CD4-positive, alpha-beta T cell treated with Interleukin-21 for 1 hour (primary cell): ENCODE measurements around the gene MFAP3L.
"Not testable (repeated sequence)": the region's sequence is repeated elsewhere in the genome, so short reads cannot be mapped to it uniquely, and the experiment has no call there.

Source experiments
- DNase-seq: peaks from one replicate; pipeline ENCODE4 v3.0.0-alpha.2; 2020

Gene MFAP3L

GRCh38 chr4:169986369-169986768 lies 39.8 kb downstream of the MFAP3L start:
- DNase-seq, result no peak

GRCh38 chr4:169985881-169986280 lies 40.3 kb downstream of the MFAP3L start:
- DNase-seq, result no peak

DNA sequence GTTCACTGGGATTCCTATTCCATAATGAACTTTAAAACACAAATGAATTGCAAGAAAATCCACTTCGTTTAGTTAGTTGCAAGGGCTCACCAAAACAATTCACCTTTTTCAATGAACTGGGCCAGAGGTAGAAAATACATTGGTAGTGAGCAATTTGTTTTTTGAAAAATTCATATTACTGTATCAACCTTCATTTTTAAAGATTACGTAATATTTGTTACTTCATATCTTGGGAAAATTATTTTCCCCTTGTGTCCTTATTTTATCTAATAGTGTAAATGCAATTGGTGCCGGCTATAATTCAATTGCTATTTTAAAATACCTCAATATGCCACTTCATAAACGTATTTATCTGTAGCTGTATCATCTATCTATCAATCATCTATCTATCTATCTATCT lies 41.5 kb downstream of the MFAP3L start:
- no peak for DNase-seq

GRCh38 chr4:169984173-169984572 lies 42.0 kb downstream of the MFAP3L start:
- DNase-seq, result no peak

GRCh38 chr4:169976951-169977350 lies 49.2 kb downstream of the MFAP3L start:
- no peak for DNase-seq

GRCh38 chr4:169975838-169976796 lies 50.1 kb downstream of the MFAP3L start:
- no peak for DNase-seq

DNA sequence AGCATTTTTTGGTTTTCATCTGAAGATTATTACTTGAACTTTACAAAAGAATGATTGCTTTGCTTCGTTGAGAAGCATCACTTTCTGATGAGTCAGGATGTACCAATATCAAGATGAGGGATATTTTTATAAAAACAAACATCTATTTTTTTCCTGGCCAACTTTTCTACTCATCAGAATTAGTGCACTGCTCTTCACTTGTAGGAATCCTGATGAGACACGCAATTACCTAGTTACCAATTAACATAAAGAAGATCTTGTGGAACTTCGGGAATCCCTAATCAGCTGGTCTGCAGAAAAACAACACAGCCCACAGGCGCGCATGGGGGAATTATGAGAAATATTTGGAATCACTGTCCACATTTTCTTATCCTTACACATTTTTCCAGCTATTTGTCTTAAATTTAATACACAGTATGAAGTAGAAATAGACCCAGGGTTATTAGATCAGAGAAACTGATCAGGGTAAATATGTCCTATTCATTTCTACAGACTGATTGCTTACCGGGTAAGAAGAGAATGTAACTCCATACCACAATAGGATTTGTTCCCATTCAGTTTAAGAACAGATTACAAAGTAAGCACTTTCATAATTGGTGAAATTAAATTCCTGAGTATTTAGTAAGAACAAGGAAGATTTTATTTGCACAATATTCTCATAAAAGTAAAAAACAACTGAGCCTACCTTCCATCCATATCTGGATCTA lies 50.9 kb downstream of the MFAP3L start:
- no peak for DNase-seq

GRCh38 chr4:169971456-169972015 lies 54.7 kb downstream of the MFAP3L start:
- DNase-seq, result no peak

- DNase-seq, result no peak
Measured at GRCh38 chr4:169968999-169969398, 57.2 kb downstream of the MFAP3L start.

DNA sequence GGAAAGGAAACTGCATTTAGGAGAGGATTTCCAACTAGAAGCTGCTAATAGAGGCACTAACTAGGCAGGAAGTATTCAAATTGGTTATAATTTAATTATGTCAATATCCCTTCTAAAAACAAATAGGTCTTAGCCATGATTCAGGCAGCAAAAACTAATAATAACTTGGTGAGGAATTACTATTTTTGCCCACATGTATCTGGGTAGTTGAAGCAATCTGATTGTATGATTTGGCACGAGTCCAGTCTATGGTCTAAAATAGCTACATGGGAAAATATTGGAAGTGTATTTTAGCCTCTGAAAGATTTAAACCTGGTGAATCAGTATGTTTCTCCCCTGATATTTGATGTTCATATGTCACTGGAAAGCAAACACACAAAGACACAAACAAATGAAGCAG lies 62.2 kb downstream of the MFAP3L start:
- no peak for DNase-seq

DNA sequence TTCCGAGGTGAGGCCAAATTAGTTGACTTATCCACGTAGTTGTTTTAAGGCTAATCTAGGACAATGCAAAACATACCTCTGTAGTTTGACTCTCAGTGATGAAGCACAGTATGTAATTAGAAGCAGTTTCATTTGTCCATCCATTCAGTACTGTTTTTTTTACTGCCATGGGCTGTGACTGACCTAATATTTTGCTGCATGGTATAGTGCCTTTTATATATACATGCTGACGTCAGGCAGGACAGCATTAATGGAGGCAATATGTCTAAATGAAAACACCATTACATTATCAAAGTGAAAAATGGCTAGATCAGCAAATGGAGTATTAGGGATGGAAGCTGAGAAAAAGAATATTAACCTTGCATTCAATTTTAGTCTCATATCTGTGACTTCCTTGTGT lies 66.9 kb downstream of the MFAP3L start:
- no peak for DNase-seq

- no peak for DNase-seq
Measured at GRCh38 chr4:169958629-169959028, 67.6 kb downstream of the MFAP3L start.

- no peak for DNase-seq
Measured at GRCh38 chr4:169957785-169958184, 68.4 kb downstream of the MFAP3L start.

- DNase-seq, result no peak
Measured at GRCh38 chr4:169956091-169956843, 69.9 kb downstream of the MFAP3L start.

GRCh38 chr4:169955521-169955920 lies 70.7 kb downstream of the MFAP3L start:
- no peak for DNase-seq

DNA sequence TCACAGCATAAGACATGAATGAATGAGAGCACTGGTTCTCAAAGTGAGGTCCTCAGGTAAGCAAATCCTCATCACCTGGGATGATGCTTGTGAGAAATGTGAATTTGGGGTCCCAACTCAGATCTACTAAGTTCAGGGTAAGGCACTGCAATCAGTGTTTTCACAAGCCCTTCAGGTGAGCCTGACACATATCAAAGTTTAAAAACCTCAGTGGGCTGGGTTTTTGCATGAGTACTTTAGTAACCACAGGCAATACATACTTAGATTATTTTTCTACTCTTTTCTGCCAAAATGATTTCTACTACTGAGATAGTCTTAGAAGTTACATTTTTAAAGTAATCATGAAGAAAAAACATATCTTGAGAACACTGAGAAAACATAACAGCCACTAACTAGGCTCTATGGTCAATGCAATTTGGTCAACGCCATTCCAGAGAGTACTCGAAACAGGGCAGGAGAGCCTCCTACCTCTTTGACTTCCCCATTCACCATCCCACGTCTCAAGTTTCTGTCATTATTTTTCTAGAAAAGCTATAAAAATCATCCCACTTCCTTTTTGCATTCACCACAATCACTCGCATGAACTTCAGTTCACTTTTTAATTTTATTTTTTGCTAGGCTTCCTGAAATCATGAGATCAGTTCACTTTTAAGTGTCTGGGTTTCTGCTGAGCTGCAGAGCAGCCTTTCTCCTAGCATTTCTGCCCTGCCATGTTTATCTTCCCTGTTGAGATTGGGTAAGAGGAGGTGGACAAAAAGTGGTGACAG lies 73.8 kb downstream of the MFAP3L start:
- DNase-seq, result no peak

- DNase-seq, result no peak
Measured at GRCh38 chr4:169948271-169948670, 77.9 kb downstream of the MFAP3L start.

GRCh38 chr4:169945636-169946035 lies 80.6 kb downstream of the MFAP3L start:
- no peak for DNase-seq

DNA sequence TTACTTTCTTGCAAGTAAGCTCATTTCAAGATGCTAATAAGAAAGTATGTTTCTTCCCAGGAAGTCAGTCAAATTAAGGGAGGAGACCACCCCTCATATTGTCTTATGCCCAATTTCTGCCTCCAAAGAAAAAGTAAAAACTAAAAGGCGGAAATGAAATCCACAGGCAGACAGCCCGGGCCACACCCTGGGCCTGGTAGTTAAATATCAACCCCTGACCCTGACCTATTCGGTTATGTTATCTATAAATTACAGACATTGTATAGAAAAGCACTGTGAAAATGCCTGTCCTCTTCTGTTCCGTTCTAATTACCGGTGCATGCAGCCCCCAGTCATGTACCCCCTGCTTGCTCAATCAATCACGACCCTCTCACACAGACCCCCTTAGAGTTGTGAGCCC lies 82.6 kb downstream of the MFAP3L start:
- DNase-seq, result not testable (repeated sequence)

GRCh38 chr4:169941141-169941540 lies 85.1 kb downstream of the MFAP3L start:
- DNase-seq, result no peak

DNA sequence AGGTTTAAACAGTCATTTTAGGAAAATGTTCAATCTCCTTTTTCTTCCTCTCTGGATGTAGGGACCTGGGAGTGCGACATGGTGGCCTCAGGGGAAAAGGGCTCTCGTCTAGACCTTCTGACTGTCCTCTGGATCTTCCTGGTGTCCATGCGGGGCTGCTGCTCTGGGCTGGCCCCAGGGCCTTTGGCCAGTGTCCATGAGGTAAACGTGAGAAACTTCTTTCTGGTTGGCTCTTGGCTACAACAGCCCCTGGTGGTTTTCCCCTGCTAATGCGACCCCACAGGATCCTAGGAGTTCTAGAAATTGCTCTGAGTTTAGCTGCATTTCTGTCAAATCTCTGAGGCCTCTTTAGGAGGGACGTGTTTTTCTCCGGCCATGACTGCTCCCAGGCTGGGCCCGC lies 85.7 kb downstream of the MFAP3L start:
- DNase-seq, result no peak
